Choroid plexus epithelial cell (primary cell): ENCODE measurements around the gene PCNT.
A peak's percentile ranks its signal among the peaks of the same experiment; 100 is the strongest.

Experiments
- DNase-seq: peaks from one replicate; pipeline ENCODE4 v3.0.0-alpha.2; 2010; ENCODE audit warnings: low read depth
- H3K4me3 ChIP-seq: 2 replicates; pipeline ENCODE4 v1.5.1; 2011; ENCODE audit warnings: low read depth, mild to moderate bottlenecking, control low read depth, low read length, moderate library complexity
- CTCF ChIP-seq: conservative IDR thresholded peaks from 2 replicates; pipeline ENCODE4 v1.5.1; 2011; ENCODE audit warnings: low read depth, mild to moderate bottlenecking, control low read depth, inconsistent platforms, low read length, moderate library complexity

PCNT gene

GRCh38 chr21:46377789-46378188 lies 53.8 kb downstream of the PCNT start:
- no peak for TF ChIP-seq CTCF
- no peak overlapping the region for H3K4me3 ChIP-seq
- DNase-seq: no peak

GRCh38 chr21:46379105-46379504 lies 55.1 kb downstream of the PCNT start:
- no peak for DNase-seq
- no peak overlapping the region for H3K4me3 ChIP-seq
- no peak for TF ChIP-seq CTCF

- no peak for DNase-seq
- H3K4me3 ChIP-seq: no peak overlapping the region
- TF ChIP-seq CTCF: no peak
Observed at GRCh38 chr21:46379691-46380090, 55.7 kb downstream of the PCNT start.

GRCh38 chr21:46381541-46381940 lies 57.6 kb downstream of the PCNT start:
- DNase-seq: no peak
- no peak overlapping the region for H3K4me3 ChIP-seq
- no peak for TF ChIP-seq CTCF

- no peak overlapping the region for H3K4me3 ChIP-seq
- no peak for TF ChIP-seq CTCF
- no peak for DNase-seq
Observed at GRCh38 chr21:46384556-46384955, 60.6 kb downstream of the PCNT start.

- no peak for TF ChIP-seq CTCF
- peak; percentile 15 for DNase-seq
- H3K4me3 ChIP-seq: no peak overlapping the region
Observed at GRCh38 chr21:46385846-46386733, 62.1 kb downstream of the PCNT start.

GRCh38 chr21:46386734-46387088 lies 62.8 kb downstream of the PCNT start:
- no peak for DNase-seq
- no peak for TF ChIP-seq CTCF
- H3K4me3 ChIP-seq: no peak overlapping the region
